ENCODE data around the gene MYO15B.

GRCh38 chr17:75647061-75647460, 59.5 kb downstream of the MYO15B start:
- TF ChIP-seq, protein P1, sequence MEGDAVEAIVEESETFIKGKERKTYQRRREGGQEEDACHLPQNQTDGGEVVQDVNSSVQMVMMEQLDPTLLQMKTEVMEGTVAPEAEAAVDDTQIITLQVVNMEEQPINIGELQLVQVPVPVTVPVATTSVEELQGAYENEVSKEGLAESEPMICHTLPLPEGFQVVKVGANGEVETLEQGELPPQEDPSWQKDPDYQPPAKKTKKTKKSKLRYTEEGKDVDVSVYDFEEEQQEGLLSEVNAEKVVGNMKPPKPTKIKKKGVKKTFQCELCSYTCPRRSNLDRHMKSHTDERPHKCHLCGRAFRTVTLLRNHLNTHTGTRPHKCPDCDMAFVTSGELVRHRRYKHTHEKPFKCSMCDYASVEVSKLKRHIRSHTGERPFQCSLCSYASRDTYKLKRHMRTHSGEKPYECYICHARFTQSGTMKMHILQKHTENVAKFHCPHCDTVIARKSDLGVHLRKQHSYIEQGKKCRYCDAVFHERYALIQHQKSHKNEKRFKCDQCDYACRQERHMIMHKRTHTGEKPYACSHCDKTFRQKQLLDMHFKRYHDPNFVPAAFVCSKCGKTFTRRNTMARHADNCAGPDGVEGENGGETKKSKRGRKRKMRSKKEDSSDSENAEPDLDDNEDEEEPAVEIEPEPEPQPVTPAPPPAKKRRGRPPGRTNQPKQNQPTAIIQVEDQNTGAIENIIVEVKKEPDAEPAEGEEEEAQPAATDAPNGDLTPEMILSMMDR (IDR thresholded peaks at IDR 0.05; ENCODE audit: poor library complexity): no peak
- TF ChIP-seq EZH2 (IDR thresholded peaks at IDR 0.05; ENCODE audit: borderline replicate concordance) (no peak), EZH2phosphoT487 (IDR thresholded peaks at IDR 0.05; ENCODE audit: low read depth, severe bottlenecking, unreplicated experiment) (no peak)
